ENCODE data around the gene TEX2.

TEX2 gene

GRCh38 chr17:64145375-64145750, 117.7 kb downstream of the TEX2 start:
- Histone ChIP-seq H2AK5ac (ENCODE audit: low read depth, low read length) (no peak overlapping the region), H3K36me3 (replicated peaks in 1 of 2; ENCODE audit: control insufficient read depth in 2 of 2, insufficient read depth in 2 of 2, low read length in 2 of 2) (peaks cover 2 to 30% of the 10 kb centered on the region in 2 donors), H4K91ac (ENCODE audit: low read depth, low read length, poor library complexity) (no peak overlapping the region), H4K8ac (ENCODE audit: low read depth, low read length) (no peak overlapping the region), H3K4me3 (ENCODE audit: low read length in 2 of 2) (peak overlapping the region; percentile 77 to 78), H3K79me1 (ENCODE audit: low read depth, low read length) (no peaks in the 10 kb centered on the region), H3K23ac (ENCODE audit: low read depth, low read length, poor library complexity) (peak overlapping the region; percentile 99), H3K4ac (ENCODE audit: low read length) (no peak overlapping the region), H2AFZ (ENCODE audit: low read length) (peak overlapping the region; percentile 71), H3K18ac (ENCODE audit: low read length) (no peak overlapping the region), H3K4me2 (ENCODE audit: insufficient read depth, low read length, poor library complexity, severe bottlenecking) (peak overlapping the region; percentile 71), H2BK5ac (ENCODE audit: low read length) (no peak overlapping the region), H3K9me3 (replicated peaks in 1 of 2; ENCODE audit: control insufficient read depth in 2 of 2, insufficient read depth in 1 of 2, low read depth in 1 of 2, low read length in 2 of 2) (no peaks in the 10 kb centered on the region), H3K14ac (ENCODE audit: low read length) (no peak overlapping the region), H3K27ac (replicated peaks; ENCODE audit: low read length) (peak overlapping the region; percentile 43), H2BK12ac (ENCODE audit: low read length) (no peak overlapping the region), H2BK15ac (ENCODE audit: low read length) (no peak overlapping the region), H3K4me1 (ENCODE audit: control insufficient read depth in 2 of 2, insufficient read depth in 1 of 2, low read depth in 1 of 2, low read length in 2 of 2) (peaks cover 0 to 2% of the 10 kb centered on the region in 2 donors), H3K27me3 (ENCODE audit: control insufficient read depth in 3 of 3, insufficient read depth in 3 of 3, low read depth in 1 of 3, low read length in 3 of 3) (no peaks in the 10 kb centered on the region), H3K9ac (ENCODE audit: low read depth, low read length, poor library complexity) (no peak overlapping the region), H2BK120ac (ENCODE audit: low read depth, low read length) (no peak overlapping the region)
- DNase-seq (ENCODE audit: low spot score), result no peak
- no CpG with 5 or more reads among the region's 15 CpGs for WGBS, 2 donors (ENCODE audit: extremely low coverage in 2 of 2, insufficient read length in 2 of 2, insufficient replicate concordance in 1 of 2)

- no peak overlapping the region for H3K4me3 ChIP-seq (ENCODE audit: low read length in 2 of 2)
- H3K18ac ChIP-seq (ENCODE audit: low read length), result no peak overlapping the region
- H4K91ac ChIP-seq (ENCODE audit: low read depth, low read length, poor library complexity), result no peak overlapping the region
- no peaks in the 10 kb centered on the region for H3K4me1 ChIP-seq (ENCODE audit: control insufficient read depth in 2 of 2, insufficient read depth in 1 of 2, low read depth in 1 of 2, low read length in 2 of 2)
- no peaks in the 10 kb centered on the region for H3K9me3 ChIP-seq (replicated peaks in 1 of 2; ENCODE audit: control insufficient read depth in 2 of 2, insufficient read depth in 1 of 2, low read depth in 1 of 2, low read length in 2 of 2)
- H2AK5ac ChIP-seq (ENCODE audit: low read depth, low read length), result no peak overlapping the region
- H3K36me3 ChIP-seq (replicated peaks in 1 of 2; ENCODE audit: control insufficient read depth in 2 of 2, insufficient read depth in 2 of 2, low read length in 2 of 2), result no peaks in the 10 kb centered on the region
- H2BK5ac ChIP-seq (ENCODE audit: low read length), result no peak overlapping the region
- WGBS, 2 donors (ENCODE audit: extremely low coverage in 2 of 2, insufficient read length in 2 of 2, insufficient replicate concordance in 1 of 2), result no CpG with 5 or more reads among the region's 6 CpGs
- no peak overlapping the region for H3K27ac ChIP-seq (replicated peaks; ENCODE audit: low read length)
- no peak overlapping the region for H4K8ac ChIP-seq (ENCODE audit: low read depth, low read length)
- H3K4ac ChIP-seq (ENCODE audit: low read length), result no peak overlapping the region
- no peak overlapping the region for H3K9ac ChIP-seq (ENCODE audit: low read depth, low read length, poor library complexity)
- H2AFZ ChIP-seq (ENCODE audit: low read length), result no peak overlapping the region
- no peak overlapping the region for H3K14ac ChIP-seq (ENCODE audit: low read length)
- no peak overlapping the region for H3K4me2 ChIP-seq (ENCODE audit: insufficient read depth, low read length, poor library complexity, severe bottlenecking)
- DNase-seq (ENCODE audit: low spot score), result no peak
- no peak overlapping the region for H2BK12ac ChIP-seq (ENCODE audit: low read length)
- no peaks in the 10 kb centered on the region for H3K79me1 ChIP-seq (ENCODE audit: low read depth, low read length)
- H2BK120ac ChIP-seq (ENCODE audit: low read depth, low read length), result no peak overlapping the region
- no peak overlapping the region for H3K23ac ChIP-seq (ENCODE audit: low read depth, low read length, poor library complexity)
- H3K27me3 ChIP-seq (ENCODE audit: control insufficient read depth in 3 of 3, insufficient read depth in 3 of 3, low read depth in 1 of 3, low read length in 3 of 3), result no peaks in the 10 kb centered on the region
- H2BK15ac ChIP-seq (ENCODE audit: low read length), result no peak overlapping the region
Observed at GRCh38 chr17:64139542-64139941, 123.5 kb downstream of the TEX2 start.

GRCh38 chr17:64138441-64138840, 124.6 kb downstream of the TEX2 start:
- WGBS, 2 donors (ENCODE audit: extremely low coverage in 2 of 2, insufficient read length in 2 of 2, insufficient replicate concordance in 1 of 2), result no CpG with 5 or more reads among the region's 2 CpGs

GRCh38 chr17:64135000-64135399, 128.1 kb downstream of the TEX2 start:
- peaks cover 0 to 2% of the 10 kb centered on the region in 2 donors for H3K9me3 ChIP-seq (replicated peaks in 1 of 2; ENCODE audit: control insufficient read depth in 2 of 2, insufficient read depth in 1 of 2, low read depth in 1 of 2, low read length in 2 of 2)
- H3K27me3 ChIP-seq (ENCODE audit: control insufficient read depth in 3 of 3, insufficient read depth in 3 of 3, low read depth in 1 of 3, low read length in 3 of 3), result peaks cover 0 to 14% (median 8%) of the 10 kb centered on the region in 3 experiments
- no peak overlapping the region for H2BK15ac ChIP-seq (ENCODE audit: low read length)
- H3K4me1 ChIP-seq (ENCODE audit: control insufficient read depth in 2 of 2, insufficient read depth in 1 of 2, low read depth in 1 of 2, low read length in 2 of 2), result peaks cover 0 to 3% of the 10 kb centered on the region in 2 donors
- DNase-seq (ENCODE audit: low spot score), result no peak
- no peaks in the 10 kb centered on the region for H3K36me3 ChIP-seq (replicated peaks in 1 of 2; ENCODE audit: control insufficient read depth in 2 of 2, insufficient read depth in 2 of 2, low read length in 2 of 2)
- no peak overlapping the region for H3K4ac ChIP-seq (ENCODE audit: low read length)
- no peak overlapping the region for H2BK12ac ChIP-seq (ENCODE audit: low read length)
- H2AFZ ChIP-seq (ENCODE audit: low read length), result no peak overlapping the region
- no peak overlapping the region for H4K8ac ChIP-seq (ENCODE audit: low read depth, low read length)
- H3K4me2 ChIP-seq (ENCODE audit: insufficient read depth, low read length, poor library complexity, severe bottlenecking), result no peak overlapping the region
- H2BK5ac ChIP-seq (ENCODE audit: low read length), result no peak overlapping the region
- no peak overlapping the region for H4K91ac ChIP-seq (ENCODE audit: low read depth, low read length, poor library complexity)
- H3K27ac ChIP-seq (replicated peaks; ENCODE audit: low read length), result no peak overlapping the region
- no peak overlapping the region for H3K18ac ChIP-seq (ENCODE audit: low read length)
- whole genome bisulfite sequencing, 2 donors (ENCODE audit: extremely low coverage in 2 of 2, insufficient read length in 2 of 2, insufficient replicate concordance in 1 of 2), result no CpG with 5 or more reads among the region's 6 CpGs
- no peak overlapping the region for H3K14ac ChIP-seq (ENCODE audit: low read length)
- H3K4me3 ChIP-seq (ENCODE audit: low read length in 2 of 2), result no peak overlapping the region
- no peak overlapping the region for H3K23ac ChIP-seq (ENCODE audit: low read depth, low read length, poor library complexity)
- H2AK5ac ChIP-seq (ENCODE audit: low read depth, low read length), result no peak overlapping the region
- H2BK120ac ChIP-seq (ENCODE audit: low read depth, low read length), result no peak overlapping the region
- H3K9ac ChIP-seq (ENCODE audit: low read depth, low read length, poor library complexity), result no peak overlapping the region
- H3K79me1 ChIP-seq (ENCODE audit: low read depth, low read length), result no peaks in the 10 kb centered on the region

More at GRCh38 chr17:64138441-64138840, 124.6 kb downstream of the TEX2 start:
- Histone ChIP-seq H3K4me1 (ENCODE audit: control insufficient read depth in 2 of 2, insufficient read depth in 1 of 2, low read depth in 1 of 2, low read length in 2 of 2) (no peaks in the 10 kb centered on the region), H3K9me3 (replicated peaks in 1 of 2; ENCODE audit: control insufficient read depth in 2 of 2, insufficient read depth in 1 of 2, low read depth in 1 of 2, low read length in 2 of 2) (no peaks in the 10 kb centered on the region), H2BK12ac (ENCODE audit: low read length) (no peak overlapping the region), H3K14ac (ENCODE audit: low read length) (no peak overlapping the region), H3K27ac (replicated peaks; ENCODE audit: low read length) (no peak overlapping the region), H3K4me2 (ENCODE audit: insufficient read depth, low read length, poor library complexity, severe bottlenecking) (no peak overlapping the region), H4K91ac (ENCODE audit: low read depth, low read length, poor library complexity) (no peak overlapping the region), H2AFZ (ENCODE audit: low read length) (no peak overlapping the region), H2BK120ac (ENCODE audit: low read depth, low read length) (no peak overlapping the region), H2BK15ac (ENCODE audit: low read length) (no peak overlapping the region), H2BK5ac (ENCODE audit: low read length) (no peak overlapping the region), H3K18ac (ENCODE audit: low read length) (no peak overlapping the region), H4K8ac (ENCODE audit: low read depth, low read length) (no peak overlapping the region), H2AK5ac (ENCODE audit: low read depth, low read length) (no peak overlapping the region), H3K27me3 (ENCODE audit: control insufficient read depth in 3 of 3, insufficient read depth in 3 of 3, low read depth in 1 of 3, low read length in 3 of 3) (no peaks in the 10 kb centered on the region), H3K4ac (ENCODE audit: low read length) (no peak overlapping the region), H3K79me1 (ENCODE audit: low read depth, low read length) (no peaks in the 10 kb centered on the region), H3K36me3 (replicated peaks in 1 of 2; ENCODE audit: control insufficient read depth in 2 of 2, insufficient read depth in 2 of 2, low read length in 2 of 2) (no peaks in the 10 kb centered on the region), H3K23ac (ENCODE audit: low read depth, low read length, poor library complexity) (no peak overlapping the region), H3K4me3 (ENCODE audit: low read length in 2 of 2) (no peak overlapping the region), H3K9ac (ENCODE audit: low read depth, low read length, poor library complexity) (no peak overlapping the region)
- DNase-seq (ENCODE audit: low spot score), result no peak

Measured in neuronal stem cell (in vitro differentiated cells).